ENCODE data around the gene CCL27. TPM values are rescaled to one million over a fixed set of nuclear protein-coding genes. Genes with fewer than 3 reads are reported as not detected.

The CCL27 gene
- total RNA-seq, 4 donors from 2014 or later, result not detected

DNA sequence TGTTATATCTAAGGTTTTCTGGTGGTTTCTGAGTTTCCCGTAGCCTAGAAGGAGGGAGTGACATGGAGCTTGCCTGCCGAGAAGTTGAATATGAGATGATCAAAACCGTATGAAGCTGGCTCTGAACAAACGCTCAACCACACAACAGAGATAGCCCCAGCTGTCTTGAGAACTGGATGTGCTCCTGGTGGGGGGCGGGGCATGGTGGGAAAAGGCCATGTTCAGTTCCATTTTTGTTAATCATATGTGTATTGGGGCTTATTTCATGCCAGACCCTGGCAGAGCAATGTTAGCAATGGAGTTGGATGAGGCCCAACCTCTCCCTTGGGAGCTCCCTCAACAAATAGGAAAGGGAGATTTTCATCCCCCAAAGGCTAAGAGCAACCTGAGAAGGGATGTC, 23.8 kb upstream of the CCL27 start:
- TF ChIP-seq POLR2A (IDR thresholded peaks at IDR 0.05; ENCODE audit: low read depth), result no peak
- TF ChIP-seq POLR2AphosphoS5 (IDR thresholded peaks at IDR 0.05), result no peak
- TF ChIP-seq CTCF (IDR thresholded peaks at IDR 0.05), result no peak
- TF ChIP-seq EP300 (IDR thresholded peaks at IDR 0.05), result no peak
- peaks cover 0 to 10% (median 0%) of the 10 kb centered on the region in 4 donors for H3K4me1 ChIP-seq
- no peaks in the 10 kb centered on the region for H3K9me3 ChIP-seq
- intact Hi-C loops (cut with DNase I), result no loop called here
- peaks cover 0 to 14% (median 6%) of the 10 kb centered on the region in 4 donors for H3K36me3 ChIP-seq
- 83% methylated on average over 5 of the region's 5 CpGs for WGBS
- no peak overlapping the region for H3K4me3 ChIP-seq
- no peaks in the 10 kb centered on the region for H3K27me3 ChIP-seq
- DNase-seq (ENCODE audit: extremely low spot score), result no peak
- H3K27ac ChIP-seq (replicated peaks in 1 of 4), result no peak overlapping the region

- no peak for DNase-seq (ENCODE audit: extremely low spot score)
- Histone ChIP-seq H3K9me3 (no peaks in the 10 kb centered on the region), H3K4me3 (no peak overlapping the region), H3K27me3 (no peaks in the 10 kb centered on the region), H3K36me3 (peaks cover 0 to 18% (median 8%) of the 10 kb centered on the region in 4 donors), H3K4me1 (peaks cover 0 to 10% (median 0%) of the 10 kb centered on the region in 4 donors), H3K27ac (replicated peaks in 1 of 4) (no peak overlapping the region)
- intact Hi-C loops (cut with DNase I), result no loop called here
- no peak for TF ChIP-seq POLR2A (IDR thresholded peaks at IDR 0.05; ENCODE audit: low read depth)
- TF ChIP-seq EP300 (IDR thresholded peaks at IDR 0.05), result no peak
- no peak for TF ChIP-seq CTCF (IDR thresholded peaks at IDR 0.05)
- no peak for TF ChIP-seq POLR2AphosphoS5 (IDR thresholded peaks at IDR 0.05)
- WGBS, result 92% methylated on average over 4 of the region's 4 CpGs
Observed at GRCh38 chr9:34685591-34685990, 23.1 kb upstream of the CCL27 start.

DNA sequence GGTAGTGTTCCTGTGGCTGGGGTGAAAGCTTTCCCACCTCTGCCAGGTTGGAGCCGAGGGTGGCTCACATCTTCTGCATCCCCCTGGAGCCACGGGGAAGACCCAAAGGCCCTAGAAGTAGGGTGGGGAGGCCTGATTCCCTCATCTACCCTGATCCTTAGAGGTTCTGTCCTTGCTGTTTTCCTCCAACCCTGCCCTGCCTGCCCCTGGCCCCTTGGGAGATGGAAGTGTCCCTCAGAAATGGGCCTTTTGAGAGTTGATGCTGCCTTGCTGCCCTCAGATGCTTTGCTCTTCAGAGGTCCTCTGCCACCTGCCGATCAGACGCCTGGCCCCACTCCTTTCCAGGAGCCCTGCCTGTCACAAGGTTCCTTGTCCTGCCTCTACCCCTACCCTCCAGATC, 22.4 kb upstream of the CCL27 start:
- H3K27ac ChIP-seq (replicated peaks in 1 of 4), result no peak overlapping the region
- intact Hi-C loops (cut with DNase I), result no loop called here

GRCh38 chr9:34684145-34684544, 21.7 kb upstream of the CCL27 start:
- intact Hi-C loops (cut with DNase I), result no loop called here
- Histone ChIP-seq H3K9me3 (no peaks in the 10 kb centered on the region), H3K27ac (replicated peaks in 1 of 4) (no peak overlapping the region), H3K27me3 (no peaks in the 10 kb centered on the region), H3K4me1 (peaks cover 0 to 10% (median 0%) of the 10 kb centered on the region in 4 donors), H3K4me3 (no peak overlapping the region), H3K36me3 (peaks cover 0 to 18% (median 8%) of the 10 kb centered on the region in 4 donors)
- no peak for DNase-seq (ENCODE audit: extremely low spot score)
- 90% methylated on average over 4 of the region's 4 CpGs for WGBS
- no peak for TF ChIP-seq EP300 (IDR thresholded peaks at IDR 0.05)
- no peak for TF ChIP-seq CTCF (IDR thresholded peaks at IDR 0.05)
- TF ChIP-seq POLR2AphosphoS5 (IDR thresholded peaks at IDR 0.05), result no peak
- TF ChIP-seq POLR2A (IDR thresholded peaks at IDR 0.05; ENCODE audit: low read depth), result no peak

More for the DNA sequence above, 22.4 kb upstream of the CCL27 start:
- WGBS, result 84% methylated on average over 4 of the region's 4 CpGs
- H3K27me3 ChIP-seq, result no peaks in the 10 kb centered on the region
- peaks cover 0 to 18% (median 8%) of the 10 kb centered on the region in 4 donors for H3K36me3 ChIP-seq
- H3K4me3 ChIP-seq, result no peak overlapping the region
- peaks cover 0 to 10% (median 0%) of the 10 kb centered on the region in 4 donors for H3K4me1 ChIP-seq
- no peaks in the 10 kb centered on the region for H3K9me3 ChIP-seq
- DNase-seq (ENCODE audit: extremely low spot score), result no peak
- TF ChIP-seq POLR2AphosphoS5 (IDR thresholded peaks at IDR 0.05), result no peak
- no peak for TF ChIP-seq POLR2A (IDR thresholded peaks at IDR 0.05; ENCODE audit: low read depth)
- no peak for TF ChIP-seq EP300 (IDR thresholded peaks at IDR 0.05)
- no peak for TF ChIP-seq CTCF (IDR thresholded peaks at IDR 0.05)

GRCh38 chr9:34675869-34676268, 13.4 kb upstream of the CCL27 start:
- Histone ChIP-seq H3K27ac (replicated peaks in 1 of 4) (no peak overlapping the region), H3K4me1 (no peaks in the 10 kb centered on the region), H3K4me3 (no peak overlapping the region), H3K36me3 (peaks cover 0 to 13% (median under 1%) of the 10 kb centered on the region in 4 donors), H3K27me3 (no peaks in the 10 kb centered on the region), H3K9me3 (no peaks in the 10 kb centered on the region)
- TF ChIP-seq EP300 (IDR thresholded peaks at IDR 0.05) (no peak), POLR2A (IDR thresholded peaks at IDR 0.05; ENCODE audit: low read depth) (no peak), CTCF (IDR thresholded peaks at IDR 0.05) (no peak), POLR2AphosphoS5 (IDR thresholded peaks at IDR 0.05) (no peak)
- DNase-seq (ENCODE audit: extremely low spot score), result no peak
- intact Hi-C loops (cut with DNase I), result no loop called here
- 100% methylated on average over 2 of the region's 2 CpGs for WGBS
